ENCODE data around the gene MRPL53.

Gene MRPL53

DNA sequence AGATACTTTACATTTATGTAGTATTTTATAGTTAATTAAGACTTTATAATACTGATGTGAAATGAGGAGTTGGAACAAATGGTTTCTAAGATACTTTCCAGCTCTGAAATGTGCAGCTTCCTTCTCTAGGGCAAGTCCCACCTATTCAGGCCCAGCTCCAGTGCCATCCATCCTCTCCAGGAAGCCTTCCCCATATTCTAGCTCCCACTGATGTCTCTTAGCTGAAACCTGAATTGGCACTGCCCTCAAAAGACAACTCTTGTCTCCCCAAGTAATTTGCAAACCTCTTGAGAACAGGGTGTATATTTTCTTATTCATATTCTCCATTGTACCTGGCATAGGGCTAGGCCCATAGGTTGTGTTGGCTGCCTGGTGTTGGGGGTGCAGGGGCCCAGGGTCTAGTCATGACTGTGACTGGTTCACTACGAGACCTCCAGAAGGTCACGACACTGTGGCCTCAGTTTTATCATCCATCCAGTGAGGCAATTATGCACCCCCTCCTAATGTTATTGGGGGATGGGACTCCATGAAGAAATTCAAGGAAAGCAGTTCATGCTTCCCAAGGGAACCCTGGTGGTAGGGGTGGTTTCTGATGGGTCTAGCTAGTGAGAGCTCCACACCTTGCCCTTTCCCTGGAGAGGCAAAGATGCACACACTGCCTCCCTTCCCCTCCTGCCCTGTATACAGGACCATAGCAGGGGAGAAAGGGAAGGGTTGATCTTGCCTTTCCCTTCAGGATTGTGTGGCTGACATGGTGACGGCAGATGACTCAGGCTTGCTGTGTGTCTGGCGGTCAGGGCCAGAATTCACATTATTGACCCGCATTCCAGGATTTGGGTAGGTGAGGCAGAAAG, 48.1 kb downstream of the MRPL53 start:
- no peak for DNase-seq

- DNase-seq, result no peak
These were observed 49.0 kb downstream of the MRPL53 start for GRCh38 chr2:74423231-74424095.

Measured in eye (tissue), 1 donor.